Activated naive CD8-positive, alpha-beta T cell treated with anti-CD3 and anti-CD28 coated beads for 36 hours (primary cell): ENCODE measurements around the gene NPTXR. TPM values are rescaled to one million over a fixed set of nuclear protein-coding genes. Genes with fewer than 3 reads are reported as not detected.
"Not testable (repeated sequence)": the region's sequence is repeated elsewhere in the genome, so short reads cannot be mapped to it uniquely, and the experiment has no call there.

Experiments
- DNase-seq: peaks from one replicate; pipeline ENCODE4 v3.0.0; 2021
- H3K27ac Mint-ChIP-seq: one replicate; pipeline ENCODE4 v1.8.0; 2022; ENCODE audit warnings: mild to moderate bottlenecking, moderate library complexity, mixed read lengths
- H3K27me3 Mint-ChIP-seq: one replicate; pipeline ENCODE4 v1.8.0; 2022; ENCODE audit warnings: mild to moderate bottlenecking, mixed read lengths
- H3K36me3 Mint-ChIP-seq: one replicate; pipeline ENCODE4 v1.8.0; 2021; ENCODE audit warnings: mild to moderate bottlenecking, mixed read lengths
- H3K4me1 Mint-ChIP-seq: one replicate; pipeline ENCODE4 v1.8.0; 2021; ENCODE audit warnings: mixed read lengths
- H3K4me3 Mint-ChIP-seq: one replicate; pipeline ENCODE4 v1.8.0; 2022; ENCODE audit warnings: mild to moderate bottlenecking, moderate library complexity, mixed read lengths
- H3K9me3 Mint-ChIP-seq: one replicate; pipeline ENCODE4 v1.8.0; 2022; ENCODE audit warnings: mixed read lengths
- total RNA-seq, 2 experiments: library from RNA; stranded (reverse); gene quantifications; one replicate each; pipeline ENCODE4 v1.2.3, GENCODE V29; 2021

NPTXR gene
- total RNA-seq, 2 experiments from 2014 or later = 0.85 to 0.88 TPM

DNA sequence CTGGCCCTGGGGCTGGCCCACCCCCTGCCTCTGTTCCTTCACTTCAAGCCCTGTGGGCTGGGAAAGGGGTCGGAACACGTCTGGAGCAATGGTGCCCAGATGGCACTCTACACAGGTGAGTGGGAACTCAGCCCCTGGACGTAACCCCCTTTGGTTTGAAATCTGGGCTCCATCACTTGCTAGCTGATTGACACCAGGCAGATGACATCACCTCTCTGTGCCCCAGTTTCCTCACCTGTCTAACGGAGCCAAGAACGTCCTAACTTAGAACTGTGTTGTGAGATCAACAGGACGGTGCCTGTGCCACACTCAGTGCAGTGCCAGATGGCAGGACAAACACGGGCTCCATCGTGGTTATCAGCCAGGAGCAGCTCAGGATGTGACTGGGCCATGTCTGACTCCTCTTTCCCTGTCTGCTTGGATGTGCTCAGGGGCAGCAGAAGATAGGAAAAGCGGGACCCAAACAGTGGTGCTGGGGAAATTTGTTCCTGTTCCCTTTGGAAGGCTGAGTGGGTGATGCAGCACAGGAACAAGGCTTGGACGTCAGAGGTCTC lies 24.4 kb downstream of the NPTXR start:
- DNase-seq = no peak
- H3K9me3 Mint-ChIP-seq = no peaks in the 10 kb centered on the region
- H3K4me1 Mint-ChIP-seq = no peaks in the 10 kb centered on the region
- H3K4me3 Mint-ChIP-seq = no peak overlapping the region
- no peaks in the 10 kb centered on the region for H3K36me3 Mint-ChIP-seq
- no peak overlapping the region for H3K27ac Mint-ChIP-seq
- H3K27me3 Mint-ChIP-seq = no peaks in the 10 kb centered on the region

DNA sequence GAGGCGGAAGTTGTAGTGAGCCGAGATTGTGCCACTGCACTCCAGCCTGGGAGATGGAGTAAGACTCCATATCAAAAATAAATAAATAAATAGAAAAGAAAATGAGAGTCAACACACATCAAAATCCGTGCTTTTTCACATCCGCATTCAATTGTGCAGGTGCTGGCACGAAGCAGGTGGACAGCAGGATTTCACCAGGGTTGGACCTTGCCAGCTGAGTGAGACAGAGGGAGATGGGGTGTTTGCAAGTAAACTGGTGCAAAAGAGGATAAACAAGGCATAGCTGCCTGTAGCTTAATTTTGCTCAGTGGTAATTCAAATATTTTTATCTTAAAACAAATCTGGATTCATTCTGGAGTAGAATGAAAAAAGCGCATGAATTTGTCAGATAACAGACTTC lies 26.6 kb downstream of the NPTXR start:
- no peaks in the 10 kb centered on the region for H3K4me1 Mint-ChIP-seq
- no peaks in the 10 kb centered on the region for H3K36me3 Mint-ChIP-seq
- no peaks in the 10 kb centered on the region for H3K27me3 Mint-ChIP-seq
- no peak overlapping the region for H3K4me3 Mint-ChIP-seq
- H3K27ac Mint-ChIP-seq = no peak overlapping the region
- no peak for DNase-seq
- H3K9me3 Mint-ChIP-seq = no peaks in the 10 kb centered on the region

DNA sequence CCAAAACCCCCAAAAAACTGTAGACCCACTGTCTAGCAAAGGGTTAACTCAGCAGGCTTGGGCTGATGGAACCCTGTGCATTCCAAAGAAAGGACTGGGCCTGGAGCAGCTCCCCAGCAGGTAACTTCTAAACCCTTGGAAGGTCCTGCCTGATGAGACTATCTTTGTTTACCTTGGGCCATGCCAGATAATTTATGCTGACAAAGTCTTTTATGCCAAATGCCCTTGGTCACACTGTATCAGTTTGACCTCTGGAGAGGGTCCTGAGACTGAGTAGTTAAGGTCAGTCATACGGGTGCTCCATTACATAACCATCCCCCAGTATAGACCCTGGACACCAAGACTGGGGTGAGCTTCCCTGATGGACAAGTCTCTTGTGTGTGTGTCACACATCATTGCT lies 28.0 kb downstream of the NPTXR start:
- DNase-seq = no peak
- Mint-ChIP-seq H3K27ac (no peak overlapping the region), H3K4me1 (no peaks in the 10 kb centered on the region), H3K9me3 (no peaks in the 10 kb centered on the region), H3K4me3 (no peak overlapping the region), H3K27me3 (no peaks in the 10 kb centered on the region), H3K36me3 (no peaks in the 10 kb centered on the region)

DNA sequence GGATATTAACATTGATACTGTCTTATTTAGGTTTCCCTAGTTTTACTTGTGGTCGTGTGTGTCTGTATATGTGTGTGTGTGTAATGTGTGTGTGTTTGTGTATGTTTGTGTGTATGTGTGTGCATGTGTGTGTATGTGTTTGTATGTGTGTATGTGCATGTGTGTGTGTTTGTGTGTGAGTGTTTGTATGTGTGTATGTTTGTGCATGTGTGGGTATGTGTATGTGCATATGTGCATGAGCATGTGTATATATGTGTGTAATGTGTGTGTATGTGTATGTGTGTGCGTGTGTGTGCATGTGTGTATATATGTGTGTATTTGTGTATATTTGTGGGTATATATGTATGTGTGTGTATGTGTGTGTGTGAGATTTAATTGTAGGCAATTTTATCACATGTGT lies 32.6 kb downstream of the NPTXR start:
- DNase-seq = no peak
- H3K27ac Mint-ChIP-seq = no peak overlapping the region
- no peaks in the 10 kb centered on the region for H3K4me1 Mint-ChIP-seq
- peaks cover 7% of the 10 kb centered on the region for H3K9me3 Mint-ChIP-seq
- no peaks in the 10 kb centered on the region for H3K27me3 Mint-ChIP-seq
- H3K36me3 Mint-ChIP-seq = no peaks in the 10 kb centered on the region
- H3K4me3 Mint-ChIP-seq = no peak overlapping the region

DNA sequence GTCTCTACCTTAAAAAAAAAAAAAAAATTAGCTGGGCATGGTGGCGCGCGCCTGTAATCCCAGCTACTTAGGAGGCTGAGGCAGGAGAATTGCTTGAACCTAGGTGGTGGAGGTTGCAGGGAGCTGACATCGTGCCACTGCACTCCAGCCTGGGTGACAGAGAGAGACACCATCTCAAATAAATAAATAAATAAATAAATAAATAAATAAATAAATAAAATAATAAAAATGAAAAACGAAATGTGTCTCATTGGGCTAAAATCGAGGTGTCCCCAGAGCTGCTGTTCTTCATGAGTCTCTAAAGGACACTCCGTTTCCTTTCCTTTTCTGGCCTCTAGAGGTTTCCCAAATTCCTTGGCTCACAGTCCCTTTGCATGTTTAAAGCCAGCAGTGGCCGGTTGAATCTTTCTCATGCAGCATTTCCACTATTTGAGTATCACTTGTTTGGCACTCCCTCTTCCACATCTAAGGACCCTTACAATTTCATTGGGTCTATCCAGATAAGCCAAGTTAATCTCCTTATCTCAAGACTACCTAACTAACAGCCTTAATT lies 38.7 kb downstream of the NPTXR start:
- H3K9me3 Mint-ChIP-seq, DNase-seq, H3K4me3 Mint-ChIP-seq, H3K4me1 Mint-ChIP-seq, H3K36me3 Mint-ChIP-seq, H3K27ac Mint-ChIP-seq: not testable (repeated sequence)
- peaks cover 15% of the 10 kb centered on the region for H3K27me3 Mint-ChIP-seq

DNA sequence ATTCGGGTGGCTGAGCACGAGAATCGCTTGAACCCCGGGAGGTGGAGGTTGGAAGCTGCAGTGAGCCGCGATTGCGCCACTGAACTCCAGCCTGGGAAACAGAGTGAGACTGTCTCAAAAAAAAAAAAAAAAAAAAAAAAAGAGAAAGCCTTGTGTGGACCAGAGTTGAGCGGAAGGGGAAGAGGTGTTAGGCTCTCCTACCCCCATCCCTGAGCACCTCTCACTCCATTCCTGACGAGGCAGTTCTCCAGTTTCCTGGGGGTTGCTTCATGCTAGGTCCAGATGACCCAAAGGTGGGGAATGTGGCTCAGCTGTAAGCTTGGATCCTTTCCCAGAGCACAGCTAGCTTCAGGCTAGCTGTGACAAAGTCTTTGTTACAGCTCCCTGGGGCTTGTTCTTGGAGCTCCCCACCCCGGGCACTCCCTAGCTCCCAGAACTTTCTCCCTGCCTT lies 41.1 kb downstream of the NPTXR start:
- no peak for DNase-seq
- no peaks in the 10 kb centered on the region for H3K36me3 Mint-ChIP-seq
- H3K27me3 Mint-ChIP-seq = peaks cover 15% of the 10 kb centered on the region
- H3K4me1 Mint-ChIP-seq = peaks cover 11% of the 10 kb centered on the region
- no peak overlapping the region for H3K4me3 Mint-ChIP-seq
- no peak overlapping the region for H3K27ac Mint-ChIP-seq
- H3K9me3 Mint-ChIP-seq = peaks cover 1% of the 10 kb centered on the region

DNA sequence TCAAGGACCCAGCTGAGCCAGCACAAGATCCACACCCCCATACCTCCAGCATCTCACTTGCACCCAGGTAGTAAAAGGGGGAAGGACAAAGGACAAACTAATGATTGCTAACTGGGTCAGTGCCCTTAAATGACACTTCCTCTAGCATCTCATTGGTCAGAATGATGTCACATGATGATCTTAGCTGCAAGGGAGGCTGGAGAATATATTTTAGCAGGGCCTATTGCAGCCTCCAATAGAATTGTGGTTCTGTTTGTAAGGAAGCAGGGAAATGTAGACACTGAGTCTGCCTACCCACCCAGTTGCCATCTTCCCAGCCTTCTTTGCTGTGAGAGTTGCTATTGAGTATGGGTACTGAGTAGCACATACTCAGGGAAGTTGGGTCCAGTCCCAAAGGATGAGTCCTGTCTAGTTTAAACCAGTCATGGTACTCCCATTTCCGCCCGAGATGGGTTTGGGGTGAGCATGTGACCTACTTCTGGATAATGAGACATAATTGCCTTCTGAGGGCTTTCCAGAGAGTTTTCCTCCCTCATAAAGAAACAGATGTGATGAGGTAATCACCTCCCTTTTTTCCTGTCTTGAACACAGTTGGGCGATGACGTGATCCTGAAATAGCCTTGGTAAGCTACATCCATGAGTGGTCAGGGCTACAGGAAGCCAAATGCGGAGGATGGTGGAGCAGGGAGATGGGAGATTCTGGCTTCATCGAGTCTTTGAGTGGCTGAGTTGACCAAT lies 44.4 kb downstream of the NPTXR start:
- no peak overlapping the region for H3K4me3 Mint-ChIP-seq
- no peak for DNase-seq
- peaks cover 1% of the 10 kb centered on the region for H3K9me3 Mint-ChIP-seq
- H3K36me3 Mint-ChIP-seq = no peaks in the 10 kb centered on the region
- peaks cover 13% of the 10 kb centered on the region for H3K4me1 Mint-ChIP-seq
- no peak overlapping the region for H3K27ac Mint-ChIP-seq
- H3K27me3 Mint-ChIP-seq = peaks cover 15% of the 10 kb centered on the region

DNA sequence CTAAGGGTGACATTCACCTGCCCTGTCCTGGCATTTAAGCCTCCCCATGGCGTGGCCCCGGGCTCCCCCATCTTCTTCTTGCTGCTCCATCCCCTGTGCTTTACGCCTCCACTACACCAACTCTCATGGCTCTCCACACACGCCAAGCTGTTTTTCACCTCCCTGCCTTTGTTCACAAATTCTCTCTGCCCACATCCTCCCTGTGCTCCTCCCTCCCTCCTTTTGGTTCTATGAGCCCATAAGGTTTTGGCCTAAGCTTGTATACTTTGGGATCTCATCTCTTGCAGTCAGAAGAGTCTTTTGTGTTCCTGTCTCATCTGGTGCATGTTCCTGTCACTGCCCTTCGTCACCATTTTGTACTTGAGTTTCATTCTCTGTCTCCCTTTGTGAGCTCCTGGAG lies 45.3 kb downstream of the NPTXR start:
- Mint-ChIP-seq H3K27me3 (peaks cover 11% of the 10 kb centered on the region), H3K9me3 (peaks cover 1% of the 10 kb centered on the region), H3K27ac (no peak overlapping the region), H3K4me1 (peaks cover 16% of the 10 kb centered on the region), H3K4me3 (no peak overlapping the region), H3K36me3 (no peaks in the 10 kb centered on the region)
- DNase-seq = no peak

DNA sequence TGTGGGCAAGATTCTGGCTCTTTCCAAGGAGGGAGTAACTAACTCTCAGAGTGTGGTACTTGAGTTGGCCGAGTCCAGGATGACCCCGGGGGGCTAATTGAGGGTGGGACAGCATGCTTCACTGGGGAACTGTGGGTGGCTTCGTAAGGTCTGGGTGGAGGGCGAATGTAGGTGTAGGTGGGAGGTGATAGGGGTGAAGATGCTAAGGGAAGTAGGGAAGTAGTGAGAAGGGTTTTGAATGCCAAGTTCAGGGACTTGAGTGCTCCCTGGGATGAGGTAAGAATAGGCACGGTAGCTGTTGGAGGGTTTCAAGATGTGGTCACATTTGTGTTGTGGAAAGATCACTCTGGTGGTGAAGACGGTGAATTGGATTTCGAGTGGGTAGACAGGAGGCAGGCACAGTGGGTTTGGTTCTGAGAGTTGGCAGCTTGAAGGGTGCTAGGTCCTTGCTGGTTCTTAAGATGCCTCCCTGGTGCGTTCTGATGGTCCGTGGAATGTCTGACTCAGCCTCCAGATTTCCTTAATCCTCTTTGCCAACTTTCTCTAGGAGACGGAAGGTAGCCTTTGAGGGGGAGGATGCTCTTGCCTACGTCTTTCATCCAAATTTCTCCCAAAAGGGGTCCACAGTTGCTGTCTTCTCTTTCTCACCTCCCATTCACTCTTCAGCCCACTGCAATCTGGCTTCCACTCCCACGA lies 47.4 kb downstream of the NPTXR start:
- Mint-ChIP-seq H3K27me3 (no peaks in the 10 kb centered on the region), H3K4me3 (no peak overlapping the region), H3K27ac (no peak overlapping the region), H3K4me1 (peaks cover 21% of the 10 kb centered on the region), H3K36me3 (no peaks in the 10 kb centered on the region), H3K9me3 (peaks cover 1% of the 10 kb centered on the region)
- DNase-seq = no peak

DNA sequence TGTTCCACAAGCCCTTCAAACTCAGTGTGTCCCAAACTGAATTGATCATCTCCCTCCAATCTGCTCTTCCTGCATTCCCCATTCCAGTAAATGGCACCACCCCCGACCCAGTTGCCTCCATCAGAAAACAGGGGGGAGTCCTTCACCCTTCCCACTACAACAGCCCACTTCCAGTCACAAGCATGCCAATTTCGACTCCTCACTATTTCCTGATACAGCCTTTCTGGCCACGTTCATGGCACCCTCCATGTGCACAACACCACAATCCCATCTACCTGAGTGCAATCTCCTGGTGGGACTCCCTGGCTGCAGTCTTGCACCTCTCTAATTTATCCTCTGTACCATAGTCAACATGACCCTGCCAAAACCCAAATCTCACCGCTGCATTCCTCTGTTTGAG lies 48.3 kb downstream of the NPTXR start:
- no peak for DNase-seq
- peaks cover 1% of the 10 kb centered on the region for H3K9me3 Mint-ChIP-seq
- H3K36me3 Mint-ChIP-seq = no peaks in the 10 kb centered on the region
- H3K27ac Mint-ChIP-seq = no peak overlapping the region
- H3K4me1 Mint-ChIP-seq = peaks cover 21% of the 10 kb centered on the region
- H3K27me3 Mint-ChIP-seq = no peaks in the 10 kb centered on the region
- H3K4me3 Mint-ChIP-seq = no peak overlapping the region

DNA sequence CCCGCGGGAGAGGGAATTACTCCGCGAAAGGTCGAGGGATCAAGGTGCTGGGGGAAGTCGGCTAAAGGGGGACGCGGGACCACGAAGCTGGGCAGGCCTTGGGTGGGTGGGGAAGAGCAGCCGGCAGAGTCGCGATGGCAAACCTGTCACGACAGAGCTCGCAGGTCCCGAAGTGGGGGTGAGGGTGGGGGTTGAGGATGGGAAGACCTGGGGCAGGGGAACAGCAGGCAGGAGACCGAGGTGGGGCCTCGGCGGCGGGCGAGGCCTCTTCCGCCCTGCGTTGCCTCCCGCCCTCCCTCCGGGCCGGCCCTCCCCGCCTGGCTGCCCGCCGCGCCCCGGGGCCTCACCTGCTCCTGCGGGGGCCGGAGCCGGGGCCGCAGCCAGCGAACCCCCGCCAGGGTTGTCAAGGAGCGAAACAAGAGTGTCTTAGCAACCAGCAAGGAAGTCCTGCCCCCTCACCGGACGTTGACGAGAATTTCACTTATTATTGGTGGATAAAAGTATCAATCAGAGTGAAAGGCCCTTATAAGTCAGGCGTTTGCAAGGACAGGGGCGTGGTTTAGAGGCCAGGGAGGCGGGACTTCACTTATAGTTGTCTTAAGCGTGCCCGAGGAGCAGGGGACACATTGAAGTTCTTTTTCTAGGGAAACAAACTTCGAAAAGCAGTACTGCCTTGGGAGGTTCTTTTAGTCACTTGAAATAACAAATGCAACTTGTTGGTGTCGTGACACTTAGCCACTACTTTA lies 49.9 kb downstream of the NPTXR start, which contains the start of gene DNAL4:
Gene DNAL4 (minus strand): TSS at position 423 of the 746 bp plus-strand sequence. CDS start 11,412 bp downstream, outside the sequence.
- peak; percentile 88 for DNase-seq
- Mint-ChIP-seq H3K27me3 (no peaks in the 10 kb centered on the region), H3K36me3 (no peaks in the 10 kb centered on the region), H3K9me3 (peaks cover under 1% of the 10 kb centered on the region), H3K27ac (peak within 1 kb of the TSS; percentile 72), H3K4me3 (peak within 1 kb of the TSS; percentile 83), H3K4me1 (peaks cover 21% of the 10 kb centered on the region)

DNA sequence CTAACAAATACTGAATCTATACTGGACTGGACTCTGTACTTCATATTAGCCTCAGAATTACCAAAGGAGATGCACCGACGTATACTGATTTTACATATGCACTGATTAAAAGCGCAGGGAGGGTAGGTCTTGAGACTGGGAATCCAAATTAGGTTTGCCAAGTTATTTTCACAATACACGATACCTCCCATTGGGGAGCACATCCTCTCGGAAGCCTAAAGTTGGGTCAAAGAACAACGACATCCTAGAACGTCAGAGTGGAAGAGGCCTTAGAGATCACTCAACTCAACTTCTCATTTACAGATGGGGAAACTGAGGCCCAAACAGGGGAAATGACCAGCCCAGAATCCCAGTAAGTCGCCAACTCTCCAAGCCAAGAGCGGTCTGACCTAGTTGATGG lies 50.5 kb downstream of the NPTXR start:
- DNase-seq = no peak
- no peaks in the 10 kb centered on the region for H3K27me3 Mint-ChIP-seq

DNA sequence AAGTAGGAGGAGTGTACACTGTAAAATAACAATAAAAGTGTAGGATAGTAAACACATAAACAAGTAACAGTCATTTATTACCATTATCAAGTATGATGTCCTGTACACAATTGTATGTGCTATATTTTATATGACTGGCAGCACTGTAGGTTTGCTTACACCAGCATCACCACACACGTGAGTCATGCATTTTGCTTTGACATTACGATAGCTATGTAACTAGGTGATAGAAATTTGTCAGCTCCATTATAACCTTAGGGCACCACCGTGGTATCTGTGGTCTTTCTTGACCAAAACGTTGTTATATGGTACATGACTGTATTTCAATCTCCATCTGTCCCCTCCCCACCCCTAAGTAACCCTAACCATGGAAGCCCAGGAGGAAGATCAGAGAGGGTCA lies 51.0 kb downstream of the NPTXR start:
- Mint-ChIP-seq H3K4me3 (peak overlapping the region; percentile 83), H3K27me3 (no peaks in the 10 kb centered on the region), H3K9me3 (no peaks in the 10 kb centered on the region), H3K27ac (peak overlapping the region; percentile 72), H3K36me3 (no peaks in the 10 kb centered on the region), H3K4me1 (peaks cover 13% of the 10 kb centered on the region)
- DNase-seq = no peak

More for the DNA sequence above, 50.5 kb downstream of the NPTXR start:
- Mint-ChIP-seq H3K27ac (peak overlapping the region; percentile 72), H3K9me3 (no peaks in the 10 kb centered on the region), H3K4me3 (peak overlapping the region; percentile 83), H3K4me1 (peaks cover 17% of the 10 kb centered on the region), H3K36me3 (no peaks in the 10 kb centered on the region)

DNA sequence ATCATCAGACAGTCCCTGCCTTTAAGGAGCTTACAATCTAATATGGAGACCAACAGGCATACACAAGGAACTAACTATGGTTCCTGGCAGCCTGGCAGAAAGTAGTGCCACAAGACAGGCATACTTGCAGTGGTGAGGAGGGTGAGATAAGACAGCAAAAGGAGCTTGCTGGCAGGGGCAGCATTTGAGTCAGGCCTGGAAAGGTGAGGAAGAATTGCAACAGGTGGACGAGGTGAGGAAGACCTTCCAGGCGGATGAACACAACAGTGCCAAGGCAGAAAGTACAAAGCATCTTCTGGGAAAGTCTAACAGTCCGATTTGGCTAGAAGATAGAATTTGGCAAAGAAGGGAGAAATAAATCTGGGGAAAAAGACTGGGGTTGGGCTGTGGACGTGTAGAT lies 54.2 kb downstream of the NPTXR start:
- Mint-ChIP-seq H3K4me1 (peaks cover 13% of the 10 kb centered on the region), H3K4me3 (no peak overlapping the region), H3K9me3 (no peaks in the 10 kb centered on the region), H3K27ac (no peak overlapping the region), H3K36me3 (no peaks in the 10 kb centered on the region), H3K27me3 (no peaks in the 10 kb centered on the region)
- DNase-seq = no peak

DNA sequence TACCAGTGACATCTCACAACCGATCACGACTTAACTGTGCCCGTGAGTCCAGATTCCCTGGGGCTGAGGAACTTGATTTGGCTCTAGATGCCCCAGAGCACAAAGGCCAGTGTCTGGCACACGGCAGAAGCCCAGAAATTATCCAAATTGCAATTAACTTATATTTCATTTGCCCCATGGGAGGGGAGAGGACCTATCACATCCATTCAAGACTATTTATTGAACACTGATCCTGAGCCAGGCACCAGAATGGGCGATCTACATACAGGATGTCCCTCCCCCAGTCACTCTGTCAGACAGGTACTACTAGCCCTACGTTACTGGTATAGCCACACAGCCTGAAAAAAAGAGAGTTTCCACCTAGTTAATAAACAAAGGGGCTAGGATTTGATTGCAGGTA lies 55.0 kb downstream of the NPTXR start:
- Mint-ChIP-seq H3K36me3 (no peaks in the 10 kb centered on the region), H3K27ac (no peak overlapping the region), H3K27me3 (no peaks in the 10 kb centered on the region), H3K4me1 (peaks cover 8% of the 10 kb centered on the region), H3K4me3 (no peak overlapping the region), H3K9me3 (no peaks in the 10 kb centered on the region)
- DNase-seq = no peak
